ENCODE data around the gene FOSL2. TPM values are rescaled to one million over a fixed set of nuclear protein-coding genes. Genes with fewer than 3 reads are reported as not detected.
A peak's percentile ranks its signal among the peaks of the same experiment; 100 is the strongest.

FOSL2 gene
- total and polyA plus RNA-seq, 2 donors (not counting 1 experiment from before 2014, with no cell fraction given): 2.5 to 37.7 TPM

- Histone ChIP-seq H3K36me3 (replicated peaks in 1 of 2; ENCODE audit: control extremely low read depth in 1 of 2, control insufficient read depth in 1 of 2, extremely low read depth in 1 of 2, insufficient read depth in 2 of 2, low read length in 1 of 2) (no peaks in the 10 kb centered on the region), H3K79me2 (ENCODE audit: control insufficient read depth, insufficient read depth, low read length) (no peaks in the 10 kb centered on the region), H3K9me3 (ENCODE audit: control extremely low read depth in 1 of 3, control insufficient read depth in 2 of 3, insufficient read depth in 1 of 3, low read length in 2 of 3) (no peaks in the 10 kb centered on the region), H3K4me3 (ENCODE audit: control extremely low read depth in 1 of 5, extremely low read depth in 1 of 5, insufficient read depth in 1 of 5, low read depth in 2 of 5, low read length in 4 of 5) (no peak overlapping the region), H3K9ac (ENCODE audit: low read length) (no peak overlapping the region), H4K20me1 (ENCODE audit: control insufficient read depth, insufficient read depth, low read length, poor library complexity, severe bottlenecking) (no peaks in the 10 kb centered on the region), H3K4me2 (replicated peaks; ENCODE audit: low read depth, low read length, poor library complexity, severe bottlenecking) (no peak overlapping the region), H3K27me3 (replicated peaks in 1 of 4; ENCODE audit: control extremely low read depth in 1 of 4, control insufficient read depth in 3 of 4, insufficient read depth in 4 of 4, low read length in 3 of 4) (peaks cover 0 to 2% (median 0%) of the 10 kb centered on the region in 4 experiments), H2AFZ (ENCODE audit: insufficient read depth, low read depth, low read length, poor library complexity, severe bottlenecking) (no peak overlapping the region), H3K4me1 (ENCODE audit: control insufficient read depth in 2 of 2, insufficient read depth in 2 of 2, low read length in 2 of 2) (no peaks in the 10 kb centered on the region), H3K27ac (ENCODE audit: low read length in 2 of 2) (no peak overlapping the region)
- DNase-seq: peak; percentile 49
- intact Hi-C loops (cut with micrococcal nuclease): loop anchor here (1.0 kb wide), 1 partner anchor 749 kb away; no protein-coding TSS in a partner anchor
- 42% methylated on average over 7 of the region's 7 CpGs for WGBS (ENCODE audit: insufficient coverage)
- no peaks in the 10 kb centered on the region for H3K9me3 Mint-ChIP-seq (ENCODE audit: insufficient read depth)
- H3K27me3 Mint-ChIP-seq: peaks cover 3% of the 10 kb centered on the region
- ChIA-PET CTCF (interaction anchor here (0.5 to 3.3 kb wide), 10 partner anchors 10 to 769 kb away, joined by 3 to 19 read pairs (median 4); no protein-coding TSS in a partner anchor), POLR2A (no interaction called here)
- no peaks in the 10 kb centered on the region for H3K4me1 Mint-ChIP-seq
- TF ChIP-seq CTCF (IDR thresholded peaks at IDR 0.05): peak; percentile 67
- no peak for TF ChIP-seq EZH2 (IDR thresholded peaks at IDR 0.05; ENCODE audit: borderline replicate concordance, insufficient read depth, low read depth, low read length, poor library complexity, severe bottlenecking)
- H3K27ac Mint-ChIP-seq: no peak overlapping the region
- ATAC-seq (ENCODE audit: low read depth): peak; percentile 72
- H3K4me3 Mint-ChIP-seq: no peak overlapping the region
Observed at GRCh38 chr2:28452534-28453081, 60.0 kb downstream of the FOSL2 start.

- ATAC-seq (ENCODE audit: low read depth) (no peak), DNase-seq (no peak)
- intact Hi-C loops (cut with micrococcal nuclease): no loop called here
- TF ChIP-seq EZH2 (IDR thresholded peaks at IDR 0.05; ENCODE audit: borderline replicate concordance, insufficient read depth, low read depth, low read length, poor library complexity, severe bottlenecking) (no peak), CTCF (IDR thresholded peaks at IDR 0.05) (no peak)
- H3K36me3 ChIP-seq (replicated peaks in 1 of 2; ENCODE audit: control extremely low read depth in 1 of 2, control insufficient read depth in 1 of 2, extremely low read depth in 1 of 2, insufficient read depth in 2 of 2, low read length in 1 of 2): no peaks in the 10 kb centered on the region
- H3K4me3 ChIP-seq (ENCODE audit: control extremely low read depth in 1 of 5, extremely low read depth in 1 of 5, insufficient read depth in 1 of 5, low read depth in 2 of 5, low read length in 4 of 5): no peak overlapping the region
- no peak overlapping the region for H3K4me2 ChIP-seq (replicated peaks; ENCODE audit: low read depth, low read length, poor library complexity, severe bottlenecking)
- H3K79me2 ChIP-seq (ENCODE audit: control insufficient read depth, insufficient read depth, low read length): no peaks in the 10 kb centered on the region
- CTCF ChIA-PET: interaction anchor here (0.5 to 3.3 kb wide), 10 partner anchors 9 to 770 kb away, joined by 3 to 19 read pairs (median 4); no protein-coding TSS in a partner anchor
- H3K4me1 ChIP-seq (ENCODE audit: control insufficient read depth in 2 of 2, insufficient read depth in 2 of 2, low read length in 2 of 2): no peaks in the 10 kb centered on the region
- Mint-ChIP-seq H3K4me3 (no peak overlapping the region), H3K27ac (no peak overlapping the region), H3K27me3 (peaks cover 3% of the 10 kb centered on the region), H3K4me1 (no peaks in the 10 kb centered on the region), H3K9me3 (ENCODE audit: insufficient read depth) (no peaks in the 10 kb centered on the region)
- H3K27ac ChIP-seq (ENCODE audit: low read length in 2 of 2): no peak overlapping the region
- peaks cover 0 to 2% (median 0%) of the 10 kb centered on the region in 4 experiments for H3K27me3 ChIP-seq (replicated peaks in 1 of 4; ENCODE audit: control extremely low read depth in 1 of 4, control insufficient read depth in 3 of 4, insufficient read depth in 4 of 4, low read length in 3 of 4)
- no peaks in the 10 kb centered on the region for H4K20me1 ChIP-seq (ENCODE audit: control insufficient read depth, insufficient read depth, low read length, poor library complexity, severe bottlenecking)
- WGBS (ENCODE audit: insufficient coverage): 88% methylated on average over 8 of the region's 8 CpGs
- H3K9ac ChIP-seq (ENCODE audit: low read length): no peak overlapping the region
- no peaks in the 10 kb centered on the region for H3K9me3 ChIP-seq (ENCODE audit: control extremely low read depth in 1 of 3, control insufficient read depth in 2 of 3, insufficient read depth in 1 of 3, low read length in 2 of 3)
- H2AFZ ChIP-seq (ENCODE audit: insufficient read depth, low read depth, low read length, poor library complexity, severe bottlenecking): no peak overlapping the region
- POLR2A ChIA-PET: no interaction called here
Observed at GRCh38 chr2:28453396-28453795, 60.7 kb downstream of the FOSL2 start.
